ENCODE results near the gene PARD6B. TPM values are rescaled to one million over a fixed set of nuclear protein-coding genes. Genes with fewer than 3 reads are reported as not detected.

Gene PARD6B
- total RNA-seq, 2 donors from 2014 or later: 29.0 to 36.7 TPM

GRCh38 chr20:50704514-50704913, 26.9 kb upstream of the PARD6B start:
- WGBS, 2 experiments (ENCODE audit: insufficient coverage in 1 of 2, insufficient read length in 1 of 2): 61 to 80% methylated on average over 3 to 4 of the region's 4 CpGs
- H3K4me1 ChIP-seq (ENCODE audit: control insufficient read depth, insufficient read depth, low read length): peaks cover 7% of the 10 kb centered on the region
- no peaks in the 10 kb centered on the region for H3K36me3 Mint-ChIP-seq (ENCODE audit: low read depth)

GRCh38 chr20:50704971-50705370, 26.4 kb upstream of the PARD6B start:
- Mint-ChIP-seq H3K27me3 (ENCODE audit: insufficient read depth) (no peaks in the 10 kb centered on the region), H3K27ac (no peak overlapping the region), H3K4me1 (peaks cover 21% of the 10 kb centered on the region), H3K36me3 (ENCODE audit: low read depth) (no peaks in the 10 kb centered on the region), H3K9me3 (no peaks in the 10 kb centered on the region), H3K4me3 (no peak overlapping the region)
- Histone ChIP-seq H3K9me3 (ENCODE audit: control insufficient read depth, low read length) (no peaks in the 10 kb centered on the region), H3K9ac (ENCODE audit: extremely low read depth, low read length, poor library complexity, severe bottlenecking) (no peak overlapping the region), H3K4me3 (ENCODE audit: low read length) (no peak overlapping the region), H3K4me1 (ENCODE audit: control insufficient read depth, insufficient read depth, low read length) (peaks cover 7% of the 10 kb centered on the region), H3K27me3 (ENCODE audit: control insufficient read depth, insufficient read depth, low read length, poor library complexity, severe bottlenecking) (no peaks in the 10 kb centered on the region), H3K27ac (ENCODE audit: low read depth, low read length) (no peak overlapping the region), H3K36me3 (ENCODE audit: control insufficient read depth, insufficient read depth, low read length) (no peaks in the 10 kb centered on the region)
- whole genome bisulfite sequencing, 2 experiments (ENCODE audit: insufficient coverage in 1 of 2, insufficient read length in 1 of 2): 81 to 100% methylated on average over 1 of the region's 1 CpG
- DNase-seq: no peak
- TF ChIP-seq CTCF (conservative IDR thresholded peaks at IDR 0.05): no peak

More at GRCh38 chr20:50704514-50704913, 26.9 kb upstream of the PARD6B start:
- no peak for DNase-seq
- Histone ChIP-seq H3K27ac (ENCODE audit: low read depth, low read length) (no peak overlapping the region), H3K27me3 (ENCODE audit: control insufficient read depth, insufficient read depth, low read length, poor library complexity, severe bottlenecking) (no peaks in the 10 kb centered on the region), H3K4me3 (ENCODE audit: low read length) (no peak overlapping the region), H3K9me3 (ENCODE audit: control insufficient read depth, low read length) (no peaks in the 10 kb centered on the region), H3K36me3 (ENCODE audit: control insufficient read depth, insufficient read depth, low read length) (no peaks in the 10 kb centered on the region), H3K9ac (ENCODE audit: extremely low read depth, low read length, poor library complexity, severe bottlenecking) (no peak overlapping the region)
- no peaks in the 10 kb centered on the region for H3K27me3 Mint-ChIP-seq (ENCODE audit: insufficient read depth)
- peaks cover 25% of the 10 kb centered on the region for H3K4me1 Mint-ChIP-seq
- no peak for TF ChIP-seq CTCF (conservative IDR thresholded peaks at IDR 0.05)
- H3K9me3 Mint-ChIP-seq: no peaks in the 10 kb centered on the region
- H3K27ac Mint-ChIP-seq: no peak overlapping the region
- H3K4me3 Mint-ChIP-seq: no peak overlapping the region

DNA sequence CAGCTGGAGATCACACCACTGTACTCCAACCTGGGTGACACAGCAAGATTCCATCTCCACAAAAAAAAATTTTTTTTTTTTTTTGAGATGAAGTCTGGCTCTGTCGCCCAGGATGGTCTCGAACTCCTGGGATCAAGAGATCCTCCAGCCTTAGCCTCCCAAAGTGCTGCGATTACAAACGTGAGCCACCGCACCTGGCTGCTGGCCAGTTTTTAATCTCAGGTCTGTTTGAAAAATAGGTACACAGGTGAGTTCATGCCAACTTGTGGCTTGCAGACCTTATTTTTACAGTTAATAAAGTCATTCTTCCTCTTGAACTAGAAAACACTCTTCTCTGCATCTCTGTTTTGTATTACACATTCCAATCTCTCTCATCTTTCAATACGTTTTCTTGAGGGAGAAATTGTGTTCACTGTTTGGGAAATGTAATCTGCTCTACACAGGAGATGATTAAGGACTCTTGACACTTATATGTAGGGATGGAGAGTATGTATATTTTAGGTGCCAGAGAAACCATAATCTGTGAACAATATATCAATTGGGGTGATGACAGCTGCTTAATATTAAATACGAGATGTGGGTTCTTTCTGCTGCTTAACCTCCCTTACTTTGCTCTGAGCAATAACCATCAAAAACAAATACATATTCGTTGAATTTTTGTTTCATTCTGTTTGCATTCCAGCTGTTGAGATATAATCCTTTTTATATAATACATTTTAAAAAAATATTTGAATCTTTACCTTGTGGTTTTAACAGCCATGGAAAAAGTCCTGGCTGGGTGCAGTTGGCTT, 22.3 kb upstream of the PARD6B start:
- WGBS, 2 experiments (ENCODE audit: insufficient coverage in 1 of 2, insufficient read length in 1 of 2): 91 to 94% methylated on average over 6 to 8 of the region's 8 CpGs
- DNase-seq: no peak
- Mint-ChIP-seq H3K27ac (no peak overlapping the region), H3K9me3 (no peaks in the 10 kb centered on the region), H3K27me3 (ENCODE audit: insufficient read depth) (no peaks in the 10 kb centered on the region), H3K4me1 (peaks cover 19% of the 10 kb centered on the region), H3K36me3 (ENCODE audit: low read depth) (no peaks in the 10 kb centered on the region), H3K4me3 (no peak overlapping the region)
- no peak for TF ChIP-seq CTCF (conservative IDR thresholded peaks at IDR 0.05)
- Histone ChIP-seq H3K4me1 (ENCODE audit: control insufficient read depth, insufficient read depth, low read length) (peaks cover 2% of the 10 kb centered on the region), H3K27me3 (ENCODE audit: control insufficient read depth, insufficient read depth, low read length, poor library complexity, severe bottlenecking) (no peaks in the 10 kb centered on the region), H3K9ac (ENCODE audit: extremely low read depth, low read length, poor library complexity, severe bottlenecking) (no peak overlapping the region), H3K36me3 (ENCODE audit: control insufficient read depth, insufficient read depth, low read length) (no peaks in the 10 kb centered on the region), H3K27ac (ENCODE audit: low read depth, low read length) (no peak overlapping the region), H3K9me3 (ENCODE audit: control insufficient read depth, low read length) (no peaks in the 10 kb centered on the region), H3K4me3 (ENCODE audit: low read length) (no peak overlapping the region)

Measured in endodermal cell (in vitro differentiated cells).